GM12865 (cell line): Measurements from ENCODE around the gene LPIN3.

Experiments
- DNase-seq: peaks from one replicate; pipeline ENCODE4 v3.0.0; 2010; ENCODE audit warnings: low read depth
- H3K4me3 ChIP-seq: 2 replicates; pipeline ENCODE4 v1.5.1; 2011; ENCODE audit warnings: mild to moderate bottlenecking, low read depth, low read length, control low read depth
- TF ChIP-seq, protein P1 (sequence below): IDR thresholded peaks from 2 replicates; pipeline ENCODE4 v1.5.1; 2011; ENCODE audit warnings: low read length, control low read depth, low read depth, inconsistent platforms; ENCODE audit not compliant: insufficient read depth; ENCODE audit errors: missing control alignments

Gene LPIN3

DNA sequence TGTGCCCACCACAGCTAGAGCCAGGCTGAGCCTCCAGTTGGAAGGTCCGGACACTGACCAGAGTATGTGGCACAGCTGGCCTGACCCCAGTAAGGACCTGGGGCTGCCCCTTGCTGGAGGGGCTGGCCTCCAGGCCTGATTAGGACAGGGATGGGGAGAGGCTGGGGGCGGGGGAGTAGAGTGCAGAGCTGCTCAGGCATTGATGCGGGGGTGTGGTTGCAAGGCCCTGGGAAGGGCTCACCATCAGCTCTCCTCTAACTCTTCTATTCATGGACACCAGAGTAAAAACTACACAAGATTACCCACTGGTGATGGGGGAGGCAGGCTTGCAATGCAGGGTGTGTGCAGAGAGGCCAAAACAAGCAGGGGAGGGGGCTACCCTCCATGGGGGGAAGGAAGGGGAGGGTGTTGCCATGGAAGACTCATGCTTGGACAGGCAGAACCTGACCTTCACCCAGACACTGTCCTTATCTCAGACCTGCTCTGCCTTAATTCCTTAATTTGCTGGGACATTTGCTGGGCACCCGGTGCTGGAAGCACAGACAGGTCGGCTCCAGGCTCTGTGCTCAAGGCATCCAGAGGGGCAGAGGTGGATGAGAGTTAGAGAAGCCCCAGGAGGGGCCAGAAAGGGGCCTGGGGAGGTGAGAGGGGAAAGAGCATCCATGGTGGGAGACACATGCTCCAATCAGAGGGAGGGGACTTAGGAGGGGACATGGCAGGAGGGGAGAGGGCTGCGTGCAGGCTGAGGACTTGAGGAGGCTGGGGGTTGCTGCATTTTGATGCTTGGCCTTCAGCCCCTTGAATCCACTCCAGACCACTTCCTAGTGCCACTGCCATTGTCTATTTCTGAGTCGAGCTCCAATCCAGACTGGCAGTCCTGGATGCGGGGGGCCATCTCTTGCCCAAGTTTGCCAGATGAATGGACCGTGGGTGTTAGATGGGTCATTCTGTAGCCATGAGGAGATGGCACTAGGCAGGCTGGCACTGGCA is 33.6 kb downstream of the LPIN3 start:
- TF ChIP-seq, protein P1, sequence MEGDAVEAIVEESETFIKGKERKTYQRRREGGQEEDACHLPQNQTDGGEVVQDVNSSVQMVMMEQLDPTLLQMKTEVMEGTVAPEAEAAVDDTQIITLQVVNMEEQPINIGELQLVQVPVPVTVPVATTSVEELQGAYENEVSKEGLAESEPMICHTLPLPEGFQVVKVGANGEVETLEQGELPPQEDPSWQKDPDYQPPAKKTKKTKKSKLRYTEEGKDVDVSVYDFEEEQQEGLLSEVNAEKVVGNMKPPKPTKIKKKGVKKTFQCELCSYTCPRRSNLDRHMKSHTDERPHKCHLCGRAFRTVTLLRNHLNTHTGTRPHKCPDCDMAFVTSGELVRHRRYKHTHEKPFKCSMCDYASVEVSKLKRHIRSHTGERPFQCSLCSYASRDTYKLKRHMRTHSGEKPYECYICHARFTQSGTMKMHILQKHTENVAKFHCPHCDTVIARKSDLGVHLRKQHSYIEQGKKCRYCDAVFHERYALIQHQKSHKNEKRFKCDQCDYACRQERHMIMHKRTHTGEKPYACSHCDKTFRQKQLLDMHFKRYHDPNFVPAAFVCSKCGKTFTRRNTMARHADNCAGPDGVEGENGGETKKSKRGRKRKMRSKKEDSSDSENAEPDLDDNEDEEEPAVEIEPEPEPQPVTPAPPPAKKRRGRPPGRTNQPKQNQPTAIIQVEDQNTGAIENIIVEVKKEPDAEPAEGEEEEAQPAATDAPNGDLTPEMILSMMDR: no peak
- no peak overlapping the region for H3K4me3 ChIP-seq
- DNase-seq: no peak

DNA sequence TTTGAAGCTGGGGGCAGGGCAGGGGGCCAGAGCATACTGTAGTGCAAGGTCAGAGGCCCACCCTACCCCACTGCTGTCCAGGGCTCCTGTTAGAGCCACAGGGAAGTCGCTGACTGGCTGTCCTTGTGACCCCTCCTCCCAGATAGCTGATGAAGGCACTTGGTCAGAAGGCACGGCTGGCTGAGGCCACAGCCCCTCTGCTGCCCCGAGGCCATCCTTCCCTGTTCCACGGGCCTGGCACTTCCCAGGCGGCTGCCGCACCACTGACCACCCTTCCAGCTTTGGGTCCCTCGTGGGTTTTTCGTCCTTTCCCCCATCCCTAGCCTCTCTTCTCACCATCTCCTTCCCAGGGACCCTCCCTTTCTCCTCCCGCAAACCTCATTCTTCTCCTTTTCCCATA is 35.2 kb downstream of the LPIN3 start:
- no peak overlapping the region for H3K4me3 ChIP-seq
- no peak for DNase-seq
- TF ChIP-seq, protein P1: no peak

DNA sequence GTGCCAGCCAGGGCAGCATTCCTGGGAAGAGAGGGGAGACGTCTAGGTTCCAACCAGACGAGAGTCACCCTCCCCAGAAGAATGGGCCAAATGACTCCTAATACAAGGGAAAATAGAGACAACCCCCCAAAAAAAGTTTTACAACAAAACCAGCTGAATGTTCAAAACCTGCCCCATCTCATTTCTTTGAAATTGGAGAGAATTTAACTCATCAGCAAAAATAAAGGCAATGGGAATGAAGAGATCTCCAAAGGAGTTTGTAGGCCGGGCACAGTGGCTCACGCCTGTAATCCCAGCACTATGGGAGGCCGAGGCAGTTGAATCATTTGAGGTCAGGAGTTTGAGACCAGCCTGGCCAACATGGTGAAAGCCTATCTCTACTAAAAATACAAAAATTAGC is 35.7 kb downstream of the LPIN3 start:
- DNase-seq: no peak
- TF ChIP-seq, protein P1: no peak
- H3K4me3 ChIP-seq: no peak overlapping the region

DNA sequence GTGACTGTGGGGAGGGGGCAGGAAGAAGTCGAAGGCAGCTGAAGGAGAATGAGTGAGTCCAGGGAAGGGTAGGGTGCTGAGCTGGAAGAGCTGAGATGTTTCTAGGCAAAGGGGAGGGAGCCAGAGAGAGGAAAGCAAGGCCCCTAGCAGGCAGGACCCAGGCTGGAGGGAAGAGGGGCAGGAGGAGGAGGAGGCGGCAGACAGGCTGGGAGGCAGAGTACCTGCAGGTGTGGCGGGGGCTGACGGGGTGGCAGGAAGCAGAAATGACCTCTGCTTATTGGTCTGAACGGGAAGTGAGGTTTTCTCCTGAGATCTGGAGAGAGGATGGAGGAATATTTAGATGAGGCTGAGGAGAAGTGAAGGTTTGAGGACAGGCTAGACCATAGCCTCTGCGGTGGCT is 36.7 kb downstream of the LPIN3 start:
- no peak overlapping the region for H3K4me3 ChIP-seq
- no peak for DNase-seq
- TF ChIP-seq, protein P1: no peak

DNA sequence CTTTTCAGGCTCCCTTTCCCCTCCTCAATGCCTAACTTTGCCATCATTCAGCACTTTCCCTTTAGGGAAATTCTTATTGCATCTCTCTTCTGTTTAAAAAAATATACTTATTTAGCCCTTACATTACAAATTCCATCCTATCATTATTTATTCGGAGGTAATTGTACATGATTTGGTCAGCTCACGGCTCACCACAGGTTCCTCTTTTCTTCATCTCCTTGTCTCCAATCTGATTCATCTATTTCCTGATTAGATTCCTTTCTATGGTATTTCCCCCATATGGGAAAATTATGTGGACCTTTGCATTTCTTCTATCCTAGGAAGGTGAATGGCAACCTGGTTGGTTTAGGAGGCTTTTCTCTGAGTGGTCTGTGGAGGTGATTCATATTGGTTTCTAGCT is 38.9 kb downstream of the LPIN3 start:
- TF ChIP-seq, protein P1: no peak
- H3K4me3 ChIP-seq: no peak overlapping the region
- DNase-seq: no peak

DNA sequence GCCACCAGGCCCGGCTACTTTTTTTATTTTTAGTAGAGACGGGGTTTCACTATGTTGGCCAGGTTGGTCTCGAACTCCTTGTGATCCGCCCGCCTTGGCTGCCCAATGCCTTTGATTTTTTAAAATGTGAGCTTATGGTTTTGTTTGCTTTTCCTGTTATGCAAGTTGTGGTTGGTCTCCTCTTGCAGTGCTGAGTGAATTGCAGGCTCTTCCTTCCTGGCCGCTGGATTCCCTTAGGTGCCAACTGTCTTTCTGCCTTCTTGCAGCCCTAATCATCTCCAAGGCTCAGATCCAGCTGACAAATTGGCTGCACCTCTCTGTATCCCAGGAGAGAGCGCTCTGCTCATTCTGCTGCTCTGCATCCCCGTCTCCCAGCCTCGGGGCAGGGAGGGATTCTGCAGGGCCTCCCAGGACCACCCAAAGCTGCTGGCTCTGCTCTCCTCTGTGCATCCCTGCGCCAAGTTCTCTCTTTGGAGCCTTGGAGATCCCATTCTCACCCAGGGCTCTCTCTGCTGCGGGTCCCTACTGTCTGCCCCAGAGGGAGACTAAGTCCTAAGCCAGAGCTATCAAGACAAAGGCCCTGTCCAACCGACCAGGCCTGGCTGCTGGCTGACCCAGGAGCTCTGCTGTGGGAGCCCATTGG is 40.1 kb downstream of the LPIN3 start:
- TF ChIP-seq, protein P1: no peak
- H3K4me3 ChIP-seq: no peak overlapping the region
- no peak for DNase-seq
